ES-I3 (cell line): Measurements from ENCODE around the gene QSER1.
"Not testable (repeated sequence)": the region's sequence is repeated elsewhere in the genome, so short reads cannot be mapped to it uniquely, and the experiment has no call there.

Experiments used
- H3K36me3 ChIP-seq: 2 replicates; pipeline ENCODE4 v1.6.1; 2013; ENCODE audit warnings: mild to moderate bottlenecking, low read length, control low read depth, moderate library complexity; ENCODE audit not compliant: insufficient read depth
- H3K4me1 ChIP-seq: 2 replicates; pipeline ENCODE4 v1.6.1; 2013; ENCODE audit warnings: mild to moderate bottlenecking, control low read depth, low read length; ENCODE audit not compliant: insufficient read depth
- H3K9ac ChIP-seq: 2 replicates; pipeline ENCODE4 v1.6.1; 2013; ENCODE audit warnings: low read depth, mild to moderate bottlenecking, low read length, moderate library complexity
- H3K9me3 ChIP-seq: 2 replicates; pipeline ENCODE4 v1.6.1; 2013; ENCODE audit warnings: mild to moderate bottlenecking, low read length, moderate library complexity; ENCODE audit not compliant: control insufficient read depth, insufficient read depth

QSER1 gene

DNA sequence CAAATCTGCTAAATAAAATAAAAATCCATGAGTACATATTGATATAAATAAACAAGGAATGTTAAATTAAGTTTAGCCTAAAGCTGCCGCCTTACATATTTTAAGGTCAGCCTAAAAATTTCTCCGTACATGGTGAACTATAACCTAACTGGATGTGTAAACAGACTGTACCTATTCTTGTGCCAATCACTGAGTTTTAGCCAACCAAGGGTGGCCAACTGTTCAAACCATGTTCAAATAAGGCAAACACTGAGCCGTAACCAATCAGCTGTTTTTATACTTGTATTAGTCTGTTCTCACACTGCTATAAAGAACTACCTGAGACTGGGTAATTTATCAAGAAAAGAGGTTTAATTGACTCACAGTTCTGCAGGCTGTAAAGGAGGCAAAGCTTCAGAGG is 8.6 kb upstream of the QSER1 start:
- H3K36me3 ChIP-seq: no peaks in the 10 kb centered on the region
- no peaks in the 10 kb centered on the region for H3K9me3 ChIP-seq
- no peak overlapping the region for H3K9ac ChIP-seq
- no peaks in the 10 kb centered on the region for H3K4me1 ChIP-seq

- Histone ChIP-seq H3K4me1 (no peaks in the 10 kb centered on the region), H3K36me3 (no peaks in the 10 kb centered on the region), H3K9me3 (no peaks in the 10 kb centered on the region; the same call in 1 of the 2 replicates), H3K9ac (no peak overlapping the region)
These were observed 7.7 kb upstream of the QSER1 start for GRCh38 chr11:32884770-32885384.

- peaks cover 3% of the 10 kb centered on the region; the same call in 1 of the 2 replicates for H3K4me1 ChIP-seq
- H3K9me3 ChIP-seq: no peaks in the 10 kb centered on the region; the same call in 1 of the 2 replicates
- no peaks in the 10 kb centered on the region for H3K36me3 ChIP-seq
- H3K9ac ChIP-seq: no peak overlapping the region
These were observed 7.1 kb upstream of the QSER1 start for GRCh38 chr11:32885556-32885955.

GRCh38 chr11:32886180-32886579 is 6.4 kb upstream of the QSER1 start:
- no peaks in the 10 kb centered on the region; the same call in 1 of the 2 replicates for H3K9me3 ChIP-seq
- peaks cover 4% of the 10 kb centered on the region; the same call in 1 of the 2 replicates for H3K4me1 ChIP-seq
- H3K9ac ChIP-seq: no peak overlapping the region
- H3K36me3 ChIP-seq: no peaks in the 10 kb centered on the region

GRCh38 chr11:32887707-32888383 is 4.8 kb upstream of the QSER1 start:
- not testable (repeated sequence) for H3K36me3 ChIP-seq, H3K4me1 ChIP-seq, H3K9me3 ChIP-seq, H3K9ac ChIP-seq

DNA sequence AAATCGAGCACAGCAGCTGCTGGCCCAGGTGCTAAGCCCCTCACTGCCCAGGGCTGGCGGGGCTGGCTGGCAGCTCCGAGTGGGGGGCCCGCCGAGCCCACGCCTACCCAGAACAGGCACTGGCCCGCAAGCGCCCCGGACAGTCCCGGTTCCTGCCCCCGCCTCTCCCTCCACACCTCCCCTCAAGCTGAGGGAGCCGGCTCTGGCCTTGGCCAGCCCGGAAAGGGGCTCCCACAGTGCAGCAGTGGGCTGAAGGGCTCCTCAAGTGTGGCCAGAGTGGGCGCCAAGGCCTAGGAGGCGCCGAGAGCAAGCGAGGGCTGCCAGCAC is 4.3 kb upstream of the QSER1 start:
- not testable (repeated sequence) for H3K36me3 ChIP-seq, H3K4me1 ChIP-seq, H3K9me3 ChIP-seq, H3K9ac ChIP-seq

GRCh38 chr11:32888805-32889204 is 3.8 kb upstream of the QSER1 start:
- H3K9ac ChIP-seq: no peak overlapping the region
- H3K36me3 ChIP-seq: no peaks in the 10 kb centered on the region
- no peaks in the 10 kb centered on the region; the same call in 1 of the 2 replicates for H3K9me3 ChIP-seq
- peaks cover 4% of the 10 kb centered on the region; the same call in 1 of the 2 replicates for H3K4me1 ChIP-seq

GRCh38 chr11:32890843-32891656 is 1.6 kb upstream of the QSER1 start:
- peaks cover 4% of the 10 kb centered on the region; the same call in 1 of the 2 replicates for H3K4me1 ChIP-seq
- no peaks in the 10 kb centered on the region; the same call in 1 of the 2 replicates for H3K9me3 ChIP-seq
- H3K9ac ChIP-seq: peak overlapping the region; percentile 97
- no peaks in the 10 kb centered on the region for H3K36me3 ChIP-seq

- Histone ChIP-seq H3K36me3 (no peaks in the 10 kb centered on the region), H3K9me3 (no peaks in the 10 kb centered on the region; the same call in 1 of the 2 replicates), H3K9ac (peak overlapping the region; percentile 97), H3K4me1 (peaks cover 4% of the 10 kb centered on the region; the same call in 1 of the 2 replicates)
These were observed 805 bp upstream of the QSER1 start for GRCh38 chr11:32891657-32892354.

- Histone ChIP-seq H3K36me3 (no peaks in the 10 kb centered on the region), H3K4me1 (peaks cover 9% of the 10 kb centered on the region; the same call in 1 of the 2 replicates), H3K9ac (peak overlapping the region; percentile 96), H3K9me3 (no peaks in the 10 kb centered on the region; the same call in 1 of the 2 replicates)
These were observed 407 bp downstream of the QSER1 start for GRCh38 chr11:32893093-32893342.

DNA sequence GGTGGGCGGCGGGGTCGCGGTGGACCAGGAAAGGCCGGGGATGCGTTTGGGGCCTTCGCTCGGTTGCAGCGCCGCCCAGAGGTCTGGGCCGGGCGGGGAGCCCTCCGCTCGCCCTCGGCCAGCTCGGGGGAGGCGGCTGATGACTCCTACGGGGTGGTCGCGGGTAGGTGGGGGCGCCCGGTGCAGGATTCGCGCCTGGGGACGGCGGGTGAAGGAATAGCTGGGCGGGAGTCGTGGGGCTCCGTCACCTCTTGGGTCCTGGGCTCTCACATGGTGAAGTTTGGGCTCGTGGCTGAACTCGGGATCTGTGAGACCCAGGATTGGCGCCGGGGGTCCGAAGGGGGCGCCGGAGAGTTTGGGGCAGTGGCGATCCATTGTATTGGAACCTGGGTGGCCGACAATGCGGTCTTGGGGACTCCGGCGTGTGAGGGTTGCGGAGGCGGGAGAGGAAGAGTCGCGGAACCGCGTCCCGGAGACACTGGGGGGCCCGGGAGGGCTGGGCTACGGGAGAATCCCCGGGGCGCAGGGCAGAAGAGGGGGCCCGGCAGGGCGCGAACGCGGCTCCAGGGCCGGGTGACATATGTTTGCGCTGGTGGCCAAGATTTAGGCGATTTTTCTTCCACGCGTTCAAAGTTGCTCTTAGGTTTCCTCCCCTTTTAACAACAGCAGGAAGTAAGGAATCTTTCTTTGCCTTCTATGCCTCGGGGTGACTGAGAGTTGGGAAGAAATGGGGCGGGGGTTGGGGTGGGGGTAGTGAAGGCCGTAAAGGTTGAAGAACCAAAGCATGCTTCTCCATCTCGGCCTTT is 935 bp downstream of the QSER1 start:
- Histone ChIP-seq H3K4me1 (peaks cover 9% of the 10 kb centered on the region; the same call in 1 of the 2 replicates), H3K9ac (peak overlapping the region; percentile 96), H3K36me3 (no peaks in the 10 kb centered on the region), H3K9me3 (no peaks in the 10 kb centered on the region; the same call in 1 of the 2 replicates)

- no peaks in the 10 kb centered on the region for H3K36me3 ChIP-seq
- no peaks in the 10 kb centered on the region; the same call in 1 of the 2 replicates for H3K9me3 ChIP-seq
- H3K4me1 ChIP-seq: peaks cover 9% of the 10 kb centered on the region; the same call in 1 of the 2 replicates
- H3K9ac ChIP-seq: peak overlapping the region; percentile 96
These were observed 1.7 kb downstream of the QSER1 start for GRCh38 chr11:32894149-32894827.

DNA sequence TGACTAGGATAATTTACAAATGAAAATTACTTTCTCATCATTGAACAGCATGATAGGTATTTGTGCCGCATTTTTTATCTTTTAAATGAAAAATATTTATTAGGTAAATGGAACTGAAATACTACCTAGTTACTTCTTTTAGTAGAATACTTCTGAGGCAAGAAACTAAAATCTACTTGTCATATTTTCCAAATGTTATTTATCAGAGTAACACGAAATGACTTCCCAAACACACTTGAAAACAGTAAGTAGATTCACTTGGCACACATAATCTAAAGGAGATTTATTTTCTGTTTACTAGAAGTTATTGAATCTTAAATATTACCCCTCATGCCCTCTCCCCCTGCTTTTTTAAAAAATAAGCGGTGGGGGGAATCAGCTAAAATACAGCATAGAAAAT is 2.3 kb downstream of the QSER1 start:
- peak overlapping the region; percentile 96 for H3K9ac ChIP-seq
- H3K4me1 ChIP-seq: peaks cover 9% of the 10 kb centered on the region; the same call in 1 of the 2 replicates
- no peaks in the 10 kb centered on the region for H3K36me3 ChIP-seq
- no peaks in the 10 kb centered on the region; the same call in 1 of the 2 replicates for H3K9me3 ChIP-seq
